Ammon's horn (tissue), 1 donor: Measurements from ENCODE around the gene ZNF354B.
"Not testable (repeated sequence)": the region's sequence is repeated elsewhere in the genome, so short reads cannot be mapped to it uniquely, and the experiment has no call there.

Experiments
- DNase-seq: peaks from one replicate; pipeline ENCODE4 v3.0.0-alpha.2; 2016; ENCODE audit warnings: low spot score

The ZNF354B gene

DNA sequence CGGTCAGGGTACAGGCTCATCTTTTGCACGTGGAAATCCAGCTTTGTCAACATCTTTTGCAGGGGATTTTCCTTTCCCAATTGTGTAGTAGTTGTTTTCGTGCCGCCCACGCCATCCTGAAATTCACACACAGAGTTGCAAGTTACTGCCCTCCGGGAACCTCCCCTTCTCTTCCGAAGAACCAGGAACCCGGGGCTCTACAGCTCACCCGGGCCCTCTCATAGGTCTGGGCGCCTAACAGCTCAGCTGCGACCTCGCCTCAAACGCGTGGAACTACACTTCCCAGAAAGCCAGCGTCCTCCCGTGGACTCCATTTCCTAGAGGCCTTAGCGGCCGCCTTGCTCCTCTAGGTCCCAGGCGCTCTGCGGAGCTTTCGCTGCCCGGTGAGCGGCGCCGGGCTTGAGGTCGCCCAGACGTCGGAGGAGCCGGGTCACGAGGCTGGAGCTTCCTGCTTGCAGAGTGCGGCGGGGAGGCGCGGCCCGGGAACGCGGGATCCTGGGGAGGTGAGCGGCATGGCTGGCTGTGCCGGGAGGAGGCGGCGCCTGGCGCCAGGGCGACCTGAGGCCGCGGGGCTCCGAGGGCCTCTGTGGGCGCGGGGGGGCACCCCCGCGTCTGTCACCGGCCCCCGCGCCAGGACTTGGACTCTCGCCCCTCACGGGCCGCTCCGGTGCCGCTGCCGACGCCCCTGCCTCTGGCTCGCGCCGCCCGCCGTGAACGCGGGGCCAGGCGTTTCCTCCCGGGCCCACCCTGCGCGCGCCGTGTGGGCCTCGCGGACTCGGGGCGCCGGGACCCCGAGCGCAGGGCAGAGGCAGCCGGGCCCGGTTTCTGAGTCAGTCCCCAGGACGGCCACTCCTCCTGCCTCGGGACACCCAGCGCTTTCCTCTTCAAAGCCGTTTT, at the start of gene ZNF354B:
ZNF354B (plus strand) TSS at position 329 of the 897 bp plus-strand sequence. CDS start 1,095 bp downstream, outside the sequence.
- peak; percentile 97 for DNase-seq

DNA sequence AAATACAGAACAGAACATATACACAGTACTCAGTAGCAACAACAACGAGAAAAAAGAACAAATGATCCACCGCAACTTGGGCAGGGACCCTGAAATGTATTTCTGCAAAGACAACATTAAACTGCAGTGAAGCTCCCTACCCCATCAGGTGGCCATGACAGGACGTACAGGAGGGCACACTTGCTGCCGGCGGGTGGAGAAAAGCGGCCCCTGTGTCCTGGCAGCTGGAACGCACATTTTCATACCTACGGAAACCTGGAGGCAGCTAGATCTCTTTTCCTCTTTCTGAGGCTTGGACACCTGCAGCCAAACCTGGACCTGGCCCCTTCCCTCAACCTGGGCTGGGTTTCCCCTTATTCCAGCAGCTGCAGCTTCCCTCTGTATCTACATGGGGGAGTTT, 42.2 kb upstream of the ZNF354B start:
- DNase-seq: no peak

DNA sequence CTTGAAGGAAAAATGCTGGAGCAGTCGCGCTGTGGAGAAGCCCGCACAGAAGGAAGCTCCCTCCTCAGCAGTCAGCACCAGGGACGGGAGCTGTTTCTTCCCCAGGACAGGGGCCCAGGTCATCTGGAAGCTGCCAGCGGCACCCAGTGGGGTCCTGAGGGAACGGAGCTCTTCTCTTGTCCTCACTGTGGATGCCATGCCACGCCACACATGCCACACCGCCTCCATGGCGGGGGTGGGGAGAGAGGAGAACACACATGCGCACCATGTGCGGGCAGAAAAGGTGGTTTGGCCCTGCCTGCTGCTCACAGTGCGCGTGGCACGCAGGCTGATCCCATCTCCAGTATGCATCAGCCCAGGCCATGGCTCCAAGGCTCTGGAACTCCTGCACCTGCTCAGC, 41.7 kb upstream of the ZNF354B start:
- DNase-seq: no peak

DNA sequence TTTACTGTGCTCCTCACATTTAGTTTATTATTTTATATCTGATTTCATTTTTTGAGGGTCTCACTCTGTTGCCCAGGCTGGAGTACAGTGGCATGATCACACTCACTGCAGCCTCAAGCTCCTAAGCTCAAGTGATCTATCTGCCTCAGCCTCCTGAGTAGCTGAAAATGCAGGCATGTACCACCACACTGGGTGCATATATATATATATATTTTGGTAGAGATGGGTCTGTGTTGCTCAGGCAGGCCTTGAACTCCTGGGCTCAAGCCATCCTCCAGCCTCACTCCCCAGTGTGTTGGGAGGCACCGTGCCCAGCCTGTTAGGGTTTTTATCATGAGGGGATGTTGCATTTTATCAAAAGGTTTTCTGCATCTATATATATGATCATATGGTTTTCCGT, 39.8 kb upstream of the ZNF354B start:
- DNase-seq: no peak

DNA sequence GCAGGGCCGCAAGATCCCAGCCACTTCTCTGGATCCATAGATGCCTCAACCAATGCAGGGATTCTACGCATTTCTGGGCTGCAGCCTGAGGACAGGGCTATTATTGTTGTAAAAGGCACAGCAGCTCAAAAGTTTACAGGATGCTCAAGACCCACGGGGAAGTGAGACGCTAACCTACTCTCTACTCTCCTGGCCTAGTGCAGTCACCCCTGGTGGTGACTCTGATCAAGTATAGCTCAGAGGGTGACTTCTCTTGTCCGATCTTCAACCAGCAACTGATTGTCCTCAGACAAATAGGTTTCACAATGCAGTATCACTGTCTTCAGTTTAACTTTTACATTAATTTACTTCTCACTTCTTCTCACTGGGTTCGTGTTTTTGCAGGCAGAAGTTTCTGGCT, 34.3 kb upstream of the ZNF354B start:
- no peak for DNase-seq

DNA sequence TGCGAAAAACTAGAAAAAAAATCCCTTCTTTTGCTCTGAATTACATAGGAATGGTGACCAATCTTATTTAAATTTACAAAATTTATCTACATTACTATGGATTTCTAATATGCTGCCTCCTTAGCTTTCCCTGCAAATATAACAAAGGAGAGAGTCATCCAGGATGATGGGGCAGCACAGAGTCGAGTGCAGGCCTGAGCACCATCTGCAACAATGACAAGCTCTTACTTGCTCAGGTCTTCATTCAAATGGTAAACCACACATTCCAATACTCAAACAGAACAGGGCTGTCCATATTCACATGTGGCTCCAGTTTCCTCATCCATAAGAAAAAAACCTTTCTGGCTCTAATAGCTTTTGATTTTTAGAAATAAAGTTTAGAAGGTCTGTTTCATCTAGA, 33.5 kb upstream of the ZNF354B start:
- no peak for DNase-seq

DNA sequence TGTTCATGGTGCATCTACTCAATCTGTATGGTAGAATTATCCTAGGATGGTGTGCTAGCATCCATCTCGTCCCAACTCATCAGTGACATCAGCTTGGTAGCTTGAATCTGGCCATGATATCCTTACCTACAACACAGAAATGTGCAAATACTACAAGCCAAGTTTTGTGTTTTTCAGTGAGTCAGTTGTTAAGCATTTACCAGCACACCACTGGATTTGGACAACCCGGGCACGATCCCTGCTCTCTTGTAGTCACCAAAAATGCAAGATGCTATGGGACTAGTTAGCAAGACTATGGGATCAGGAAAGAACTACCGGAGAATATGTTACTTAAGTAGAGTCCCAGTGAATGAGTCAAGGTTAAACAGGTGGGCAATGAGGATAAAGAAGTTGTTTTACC, 32.1 kb upstream of the ZNF354B start:
- DNase-seq: no peak

DNA sequence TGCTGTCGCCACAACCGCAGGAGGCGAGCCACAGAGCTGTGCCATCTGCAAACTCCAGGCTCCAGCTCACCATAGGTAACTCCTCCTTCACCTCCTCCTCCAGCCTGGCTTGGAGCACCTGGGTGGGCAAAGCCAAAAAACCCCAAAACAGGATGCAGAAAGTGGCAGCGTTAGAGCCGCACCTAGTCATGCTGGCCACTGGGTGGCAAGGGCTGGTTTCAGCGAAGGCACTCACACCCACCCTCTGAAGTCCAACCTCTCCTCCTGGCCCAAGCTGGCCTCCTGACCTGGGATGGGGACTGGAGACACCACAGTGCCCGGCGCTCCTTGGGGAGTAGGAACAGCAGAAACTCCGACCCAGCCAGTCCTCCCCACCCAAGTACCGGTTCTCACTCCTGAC, 28.7 kb upstream of the ZNF354B start:
- DNase-seq: no peak

DNA sequence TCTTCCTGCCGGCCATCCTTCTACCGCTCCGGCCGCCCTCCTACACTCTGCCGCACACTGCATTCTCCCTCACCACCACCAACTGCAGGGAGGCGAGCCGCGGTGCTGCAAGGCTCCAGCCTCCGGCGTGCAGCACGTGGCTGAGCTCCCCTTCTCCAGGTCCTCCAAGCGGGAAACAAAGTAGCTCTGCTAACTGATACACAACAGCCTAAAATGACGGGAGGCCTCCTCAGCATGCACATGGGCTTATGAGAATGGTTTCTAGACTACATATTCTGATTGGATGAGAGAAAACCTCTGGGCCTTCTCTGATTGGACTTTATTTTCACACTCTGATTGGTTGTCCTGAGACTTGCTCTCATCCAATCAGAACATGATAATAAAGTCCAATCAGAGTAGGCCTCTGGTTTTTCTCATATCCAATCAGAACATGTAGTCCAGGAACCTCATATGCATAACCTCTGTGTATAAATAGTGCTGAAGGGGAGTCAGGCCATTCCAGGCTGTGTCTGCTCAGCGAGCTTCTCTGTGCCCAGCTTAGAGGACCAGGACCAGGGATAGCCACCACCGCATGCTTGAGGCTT, 27.0 kb upstream of the ZNF354B start:
- DNase-seq: no peak

DNA sequence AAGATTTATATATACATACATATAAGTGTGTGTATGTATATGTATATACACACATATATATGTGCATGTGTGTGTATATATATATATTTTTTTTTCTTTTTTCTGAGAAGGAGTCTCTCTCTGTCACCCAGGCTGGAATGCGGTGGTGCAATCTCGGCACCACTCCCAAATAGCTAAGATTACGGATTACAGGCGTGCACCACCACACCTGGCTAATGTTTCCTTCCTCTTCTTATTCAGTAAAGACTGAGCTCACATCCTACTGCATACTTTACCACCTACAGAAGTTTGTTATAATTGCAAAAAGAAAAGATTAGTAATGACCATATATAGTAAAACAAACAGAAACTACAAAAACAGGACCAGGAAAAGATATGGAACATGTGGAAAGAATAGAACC, 23.1 kb upstream of the ZNF354B start:
- no peak for DNase-seq

DNA sequence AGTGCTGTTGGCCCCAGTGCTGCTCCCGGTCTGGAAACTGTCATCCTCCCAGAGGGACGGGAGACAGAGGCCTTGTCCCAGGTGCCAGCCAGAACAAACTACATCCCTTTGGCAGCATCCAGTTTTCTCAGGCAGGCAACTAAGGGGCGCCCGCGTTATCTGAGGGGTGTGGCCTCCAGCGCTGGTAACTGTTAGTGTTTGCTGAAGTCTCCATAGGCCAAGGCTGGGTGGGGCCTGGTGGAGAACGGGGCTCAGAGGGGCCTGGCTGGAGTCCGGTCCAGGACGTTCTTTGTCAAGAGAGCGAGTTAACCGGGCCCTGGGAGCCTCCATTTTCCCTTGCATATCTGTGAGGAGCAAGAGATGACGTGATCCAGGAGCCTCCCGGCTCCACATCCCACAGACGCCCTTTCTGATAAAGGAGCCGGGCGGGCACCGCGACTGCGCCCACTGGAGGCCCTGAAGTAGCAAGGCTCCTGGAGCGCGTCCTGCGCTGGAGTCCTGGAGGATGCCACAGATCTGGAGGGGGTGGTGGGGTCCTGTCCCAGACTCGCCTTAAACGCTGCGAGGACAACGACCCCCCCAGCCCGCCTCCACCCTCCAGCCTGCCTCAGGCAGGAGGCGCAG, 20.9 kb upstream of the ZNF354B start:
- not testable (repeated sequence) for DNase-seq

DNA sequence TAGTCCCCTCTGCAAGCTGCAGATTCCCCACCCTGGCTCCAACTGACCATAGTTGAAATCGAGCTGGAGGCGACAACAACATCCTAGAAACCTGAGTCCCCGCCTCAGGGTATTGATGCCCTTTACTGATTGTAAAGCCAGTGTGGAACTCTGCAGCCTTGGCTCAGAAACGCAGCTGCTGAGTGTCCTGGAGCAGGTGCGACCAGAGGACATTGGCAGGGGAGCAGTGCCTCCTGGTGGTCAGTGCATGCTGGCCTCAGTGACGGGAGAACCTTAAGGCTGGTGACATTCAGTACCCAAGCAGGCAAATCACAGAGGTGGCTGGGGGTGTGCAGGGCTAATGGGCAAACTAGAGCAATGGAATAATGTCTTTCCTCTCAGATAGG, 20.4 kb upstream of the ZNF354B start:
- peak; percentile 62 for DNase-seq

DNA sequence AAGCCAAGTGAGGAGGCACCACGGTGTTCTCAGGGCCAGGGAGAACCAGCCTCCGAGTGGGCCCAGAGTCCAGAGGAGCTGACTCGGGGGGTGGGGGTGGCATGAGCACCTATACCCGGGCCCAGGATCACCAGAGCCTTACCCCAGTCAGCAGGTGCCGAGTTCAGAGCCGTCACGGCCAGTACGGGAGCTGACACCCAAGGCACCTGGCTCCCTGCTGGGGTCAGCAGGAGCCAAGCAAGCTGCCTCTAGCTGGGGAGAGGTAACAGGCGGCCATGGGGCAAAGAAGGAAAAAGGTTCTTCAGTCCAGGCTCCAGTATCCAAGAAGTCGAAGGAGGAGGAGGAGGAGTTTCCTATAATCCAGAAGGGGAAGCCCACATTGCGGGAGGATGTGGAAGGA, 19.4 kb upstream of the ZNF354B start:
- DNase-seq: not testable (repeated sequence)

DNA sequence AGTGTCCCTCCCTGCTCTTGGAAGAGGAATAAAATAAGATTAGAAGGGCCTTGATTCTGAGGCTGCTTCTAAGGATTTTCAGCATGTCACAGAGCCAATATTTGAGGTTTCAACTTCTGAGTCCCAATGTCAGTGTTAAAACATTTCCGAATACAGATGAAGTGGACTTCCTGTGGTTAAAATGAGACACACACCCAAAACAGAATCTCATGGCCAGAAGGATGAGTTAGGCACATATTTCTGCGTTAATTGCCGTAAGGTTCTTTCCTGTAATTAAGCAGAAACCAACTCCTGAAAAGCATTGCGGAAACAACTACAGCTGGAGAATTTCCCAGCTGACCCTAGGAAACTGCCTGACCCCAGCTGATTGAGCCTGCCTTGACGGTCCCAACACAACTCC, 10.4 kb upstream of the ZNF354B start:
- no peak for DNase-seq

DNA sequence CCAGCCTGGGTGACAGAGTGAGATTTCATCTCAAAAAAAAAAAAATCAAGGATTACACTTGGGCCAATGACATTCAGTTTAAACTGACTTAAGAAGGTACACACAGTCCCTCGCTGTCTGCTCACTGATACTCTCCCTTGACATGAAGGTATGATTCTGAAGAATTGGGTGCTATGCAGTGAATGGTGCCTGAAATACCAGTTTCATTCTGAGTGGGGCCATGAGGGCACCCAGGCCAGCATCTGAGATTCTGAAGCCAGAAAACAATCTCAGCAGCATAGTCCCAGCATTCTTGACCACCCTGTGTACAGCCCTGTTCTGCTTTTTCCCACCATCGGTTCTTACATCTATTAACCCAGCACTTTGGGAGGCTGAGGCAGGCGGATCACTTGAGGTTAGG, 7.8 kb upstream of the ZNF354B start:
- no peak for DNase-seq

DNA sequence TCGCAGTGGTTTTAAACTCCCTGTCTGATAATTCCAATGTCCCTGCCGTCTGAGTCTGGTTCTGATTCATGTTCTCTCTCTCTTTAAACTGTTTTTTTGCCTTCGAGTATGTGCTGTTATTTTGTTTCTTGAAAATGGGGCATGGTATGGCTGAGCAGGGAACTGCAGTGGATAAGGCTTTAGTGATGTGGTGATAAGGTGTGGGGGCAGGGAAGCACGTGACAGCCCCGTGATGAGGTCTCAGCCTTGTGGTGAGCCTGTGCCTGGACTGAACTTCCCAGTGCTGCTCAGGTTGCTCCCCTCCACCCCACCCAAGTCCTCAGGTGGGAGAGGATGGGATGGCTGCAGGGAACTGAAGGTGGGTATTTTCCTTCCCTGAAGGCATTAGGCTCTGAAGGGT, 5.5 kb upstream of the ZNF354B start:
- no peak for DNase-seq

DNA sequence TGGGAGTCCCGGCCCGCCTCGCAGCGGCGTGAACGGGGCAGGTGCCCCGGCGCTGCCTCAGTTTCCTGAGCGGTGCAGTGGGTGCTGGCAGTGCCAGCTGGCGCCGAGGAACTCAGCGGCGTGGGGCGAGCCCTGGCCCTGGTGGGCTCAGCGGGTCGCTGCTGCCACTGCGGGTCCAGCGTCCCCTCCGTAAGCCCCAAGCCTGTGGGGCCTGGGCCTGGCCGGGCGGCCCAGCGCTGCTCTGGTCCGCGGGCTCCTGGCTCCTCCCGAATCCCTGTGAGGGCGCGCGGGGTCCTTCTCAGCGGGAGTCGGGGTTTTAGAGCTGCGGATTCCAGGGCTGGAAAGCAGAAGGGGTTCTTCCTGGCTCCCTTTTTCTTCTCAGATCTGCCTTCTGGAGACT, 862 bp downstream of the ZNF354B start:
- DNase-seq: not testable (repeated sequence)

DNA sequence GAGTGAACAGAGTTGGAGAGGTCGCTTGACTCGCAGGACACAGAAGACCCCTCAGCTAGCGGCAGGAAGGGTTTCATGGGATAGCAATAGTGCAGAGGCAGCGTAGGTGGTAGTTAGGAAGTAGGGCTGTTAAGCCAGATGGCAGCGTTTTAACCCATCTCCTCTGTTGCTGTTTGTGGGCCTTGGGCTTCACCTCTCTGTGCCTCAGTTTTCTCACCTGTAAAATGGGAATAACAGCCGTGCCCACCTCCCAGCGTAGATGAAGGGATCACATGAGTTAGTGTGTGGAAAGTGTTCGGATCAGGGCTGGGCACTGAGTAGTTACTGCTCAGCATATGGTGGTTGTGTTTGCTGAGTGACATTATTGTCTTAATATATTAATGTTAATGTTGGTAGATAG, 1.9 kb downstream of the ZNF354B start:
- no peak for DNase-seq

DNA sequence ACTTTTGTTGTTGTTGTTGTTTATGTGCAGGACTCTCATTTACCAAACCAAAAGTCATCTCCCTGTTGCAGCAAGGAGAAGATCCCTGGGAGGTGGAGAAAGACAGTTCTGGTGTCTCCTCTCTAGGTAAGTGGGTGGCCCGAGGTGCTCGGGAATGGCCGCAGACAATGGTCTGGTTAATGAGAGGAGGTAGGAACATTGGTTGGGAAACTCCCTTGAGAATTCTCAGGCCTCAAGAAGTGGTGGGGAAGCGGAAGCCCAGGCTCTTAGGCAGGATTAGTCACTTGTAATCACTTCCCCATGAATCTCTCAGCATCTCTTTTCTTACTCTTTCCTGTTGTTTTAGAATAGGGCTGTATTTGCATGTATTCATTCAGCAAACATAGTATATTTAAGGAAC, 7.2 kb downstream of the ZNF354B start:
- no peak for DNase-seq

DNA sequence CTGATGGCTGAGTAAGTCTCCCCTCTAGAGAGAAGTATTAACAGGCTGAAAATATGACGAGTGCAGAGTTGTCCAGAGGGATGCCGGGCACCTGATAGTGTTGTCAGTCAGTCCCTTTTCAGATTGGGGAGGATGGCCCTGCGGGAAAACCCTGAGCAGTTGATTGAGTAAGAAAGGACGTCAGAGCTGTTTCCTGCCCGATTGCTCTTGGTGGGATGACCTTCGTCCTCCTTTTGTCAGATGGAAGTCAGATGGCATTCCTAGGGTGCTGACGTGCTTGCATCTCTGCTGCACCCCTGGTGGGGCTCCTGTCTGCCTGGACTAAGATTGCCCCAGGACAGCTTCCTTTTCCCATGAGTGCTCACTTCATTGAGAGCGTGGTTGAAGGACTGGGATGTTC, 9.8 kb downstream of the ZNF354B start:
- no peak for DNase-seq

DNA sequence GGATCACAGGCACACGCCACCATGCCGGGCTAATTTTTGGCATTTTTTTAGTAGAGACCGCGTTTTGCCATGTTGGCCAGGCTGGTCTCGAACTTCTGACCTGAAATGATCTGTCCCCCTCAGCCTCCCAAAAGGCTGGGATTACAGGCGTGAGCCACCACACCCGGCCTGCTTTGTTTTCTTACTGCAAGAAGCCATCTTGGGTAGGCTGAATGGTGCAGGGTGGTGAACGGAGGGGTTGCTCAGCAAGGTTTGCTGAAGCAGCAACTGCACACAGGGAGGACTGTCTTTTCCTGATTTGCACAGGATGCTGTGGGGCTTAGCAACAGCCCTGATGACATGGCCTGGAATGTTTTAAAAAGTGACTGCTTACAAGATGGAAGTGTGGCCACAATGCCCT, 10.7 kb downstream of the ZNF354B start:
- no peak for DNase-seq

DNA sequence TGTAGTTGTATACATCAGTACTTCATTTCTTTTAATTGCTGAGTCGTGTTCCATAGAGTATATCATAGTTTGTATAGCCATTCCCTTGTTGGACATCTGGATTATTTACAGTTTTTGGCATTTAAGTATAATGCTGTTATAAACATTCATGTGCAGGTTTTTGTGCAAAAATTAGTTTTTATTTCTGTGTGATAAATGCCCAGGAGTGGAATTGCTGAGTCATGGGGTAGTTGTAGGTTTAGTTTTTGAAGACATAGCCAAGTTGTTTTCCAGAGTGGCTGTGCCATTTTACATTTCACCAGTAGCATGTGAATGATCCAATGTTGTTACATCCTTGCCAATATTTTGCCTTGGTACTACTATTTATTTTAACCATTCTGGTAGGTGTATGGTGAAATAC, 12.5 kb downstream of the ZNF354B start:
- no peak for DNase-seq

DNA sequence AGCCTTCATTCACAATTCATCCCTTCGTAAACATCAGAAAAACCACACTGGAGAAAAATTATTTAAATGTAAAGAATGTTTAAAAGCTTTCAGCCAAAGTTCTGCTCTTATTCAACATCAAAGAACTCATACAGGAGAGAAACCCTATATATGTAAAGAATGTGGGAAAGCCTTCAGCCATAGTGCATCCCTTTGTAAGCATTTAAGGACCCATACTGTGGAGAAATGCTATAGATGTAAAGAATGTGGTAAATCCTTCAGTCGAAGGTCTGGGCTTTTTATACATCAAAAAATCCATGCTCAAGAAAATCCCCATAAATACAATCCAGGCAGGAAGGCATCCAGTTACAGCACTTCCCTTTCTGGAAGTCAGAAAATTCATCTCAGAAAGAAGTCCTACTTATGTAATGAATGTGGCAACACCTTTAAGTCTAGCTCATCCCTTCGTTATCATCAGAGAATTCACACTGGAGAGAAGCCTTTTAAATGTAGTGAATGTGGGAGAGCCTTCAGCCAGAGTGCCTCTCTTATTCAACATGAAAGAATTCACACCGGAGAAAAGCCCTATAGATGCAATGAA, 23.5 kb downstream of the ZNF354B start:
- not testable (repeated sequence) for DNase-seq
